Right kidney (tissue), 1 donor: ENCODE results near the gene SPDYC.

ENCODE experiments used
- DNase-seq: peaks from one replicate; pipeline ENCODE4 v3.0.0-alpha.2; 2016

The SPDYC gene

DNA sequence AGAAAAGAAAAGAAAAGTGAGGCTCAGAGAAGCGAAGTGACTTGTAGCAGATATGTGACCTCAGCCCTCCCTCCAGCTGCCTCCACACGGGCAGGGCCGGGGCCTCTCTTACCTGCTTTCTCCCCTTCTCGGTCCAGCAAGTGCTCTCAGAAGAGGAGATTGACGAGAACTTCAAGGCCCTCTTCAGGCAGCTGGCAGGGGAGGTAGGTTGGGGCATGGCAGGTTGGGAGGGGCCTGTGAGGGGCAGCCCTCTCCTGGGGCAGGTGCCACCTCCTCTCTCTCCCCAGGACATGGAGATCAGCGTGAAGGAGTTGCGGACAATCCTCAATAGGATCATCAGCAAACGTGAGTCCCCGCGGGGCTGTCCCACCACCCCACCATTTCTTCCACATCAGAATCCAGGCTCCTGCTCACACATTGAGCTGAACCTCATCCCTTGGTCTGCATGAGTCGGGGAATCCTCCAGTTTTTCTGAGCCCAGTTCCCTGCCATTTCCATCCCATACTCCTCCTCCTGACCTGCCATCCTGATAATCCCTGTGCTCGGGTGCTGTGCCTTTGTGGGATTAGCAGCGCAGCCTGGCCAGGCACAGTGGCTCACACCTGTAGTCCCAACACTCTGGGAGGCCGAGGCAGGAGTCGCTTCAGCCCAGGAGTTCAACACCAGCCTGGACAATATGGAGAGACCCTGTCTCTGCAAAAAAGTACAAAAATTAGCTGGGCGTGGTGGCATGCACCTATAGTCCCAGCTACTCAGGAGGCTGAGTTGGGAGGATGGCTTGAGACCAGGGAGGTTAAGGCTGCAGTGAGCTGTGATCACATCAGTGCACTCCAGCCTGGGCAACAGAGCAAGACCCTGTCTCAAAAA is 38.1 kb downstream of the SPDYC start:
- DNase-seq: no peak

DNA sequence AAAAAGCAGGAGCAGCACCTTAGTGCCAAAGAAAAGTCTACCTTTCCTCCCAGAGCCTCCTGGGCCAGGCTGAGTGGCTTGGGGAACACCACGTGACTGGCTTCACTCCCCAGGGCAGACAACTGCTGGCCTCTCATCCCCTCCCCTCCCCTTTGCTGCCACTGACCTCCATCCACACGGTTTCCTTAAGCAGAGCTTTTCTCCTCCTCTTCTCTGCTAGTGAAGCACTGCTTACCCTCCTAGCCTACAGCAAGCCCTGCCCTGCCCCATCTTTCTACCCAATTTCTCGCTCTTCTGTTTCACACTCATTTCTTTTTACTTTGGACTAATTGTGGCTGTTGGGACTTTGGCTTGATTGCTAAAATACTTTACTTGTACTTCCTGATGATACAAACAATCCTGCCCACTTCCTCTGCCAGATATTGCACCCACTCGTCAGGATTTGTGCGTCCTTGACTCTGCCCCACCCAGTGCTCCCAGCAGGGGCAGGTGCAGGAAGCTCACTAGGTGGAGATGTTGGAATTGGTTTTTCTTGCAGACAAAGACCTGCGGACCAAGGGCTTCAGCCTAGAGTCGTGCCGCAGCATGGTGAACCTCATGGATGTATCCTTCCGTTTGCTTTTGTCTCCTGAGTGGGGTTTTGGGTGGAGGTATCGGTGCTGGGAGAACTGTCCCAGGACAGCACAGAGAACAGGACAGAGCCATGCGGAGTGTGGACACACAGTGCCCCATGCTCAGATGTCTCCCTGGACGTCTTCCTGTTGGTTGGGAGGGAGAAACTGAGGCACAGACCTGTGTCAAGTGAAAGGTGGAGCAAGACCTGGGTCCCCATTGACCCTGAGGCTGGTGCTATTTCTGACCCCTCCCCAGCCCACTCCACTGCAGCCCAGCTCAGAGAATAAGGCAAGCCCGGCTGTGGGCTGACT is 39.0 kb downstream of the SPDYC start:
- no peak for DNase-seq

DNA sequence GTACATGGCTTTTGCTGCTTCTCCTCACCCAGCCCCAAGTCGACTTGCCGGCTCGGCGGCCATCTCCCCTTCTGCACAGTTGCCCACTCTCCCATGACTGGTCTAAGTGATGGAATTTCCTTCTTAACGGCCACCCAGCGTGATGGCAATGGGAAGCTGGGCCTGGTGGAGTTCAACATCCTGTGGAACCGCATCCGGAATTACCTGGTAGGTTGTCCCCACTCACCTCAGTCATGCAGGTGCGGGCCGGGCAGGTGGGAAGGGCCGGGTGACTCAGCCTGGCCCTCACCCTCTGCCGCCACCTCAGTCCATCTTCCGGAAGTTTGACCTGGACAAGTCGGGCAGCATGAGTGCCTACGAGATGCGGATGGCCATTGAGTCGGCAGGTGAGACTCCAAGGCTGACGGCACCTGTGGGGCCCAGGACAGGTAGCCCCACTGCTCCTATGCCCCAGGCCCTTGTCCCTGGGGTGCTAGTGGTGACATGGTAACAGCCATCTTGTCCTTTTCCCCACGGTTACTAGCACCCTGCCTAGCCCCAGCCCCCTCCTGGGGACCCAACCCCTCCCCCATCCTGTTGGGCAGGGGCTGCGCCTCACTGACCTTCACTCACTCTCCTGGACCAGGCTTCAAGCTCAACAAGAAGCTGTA is 39.8 kb downstream of the SPDYC start:
- DNase-seq: no peak

DNA sequence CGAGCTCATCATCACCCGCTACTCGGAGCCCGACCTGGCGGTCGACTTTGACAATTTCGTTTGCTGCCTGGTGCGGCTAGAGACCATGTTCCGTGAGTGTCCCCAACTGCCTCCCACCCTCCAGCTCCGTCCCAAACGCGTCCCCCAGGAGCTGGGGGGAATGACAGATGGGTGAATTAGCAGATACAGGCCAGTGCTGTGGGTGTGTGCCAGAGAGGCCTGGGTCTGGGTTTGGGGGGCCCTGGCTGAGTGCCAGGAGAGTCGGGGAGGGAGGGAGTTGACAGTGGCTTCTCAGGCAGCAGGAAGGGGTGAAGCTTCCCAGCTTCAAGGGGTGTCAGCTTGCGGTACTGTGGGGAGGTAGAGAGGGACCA is 40.3 kb downstream of the SPDYC start:
- DNase-seq: no peak

DNA sequence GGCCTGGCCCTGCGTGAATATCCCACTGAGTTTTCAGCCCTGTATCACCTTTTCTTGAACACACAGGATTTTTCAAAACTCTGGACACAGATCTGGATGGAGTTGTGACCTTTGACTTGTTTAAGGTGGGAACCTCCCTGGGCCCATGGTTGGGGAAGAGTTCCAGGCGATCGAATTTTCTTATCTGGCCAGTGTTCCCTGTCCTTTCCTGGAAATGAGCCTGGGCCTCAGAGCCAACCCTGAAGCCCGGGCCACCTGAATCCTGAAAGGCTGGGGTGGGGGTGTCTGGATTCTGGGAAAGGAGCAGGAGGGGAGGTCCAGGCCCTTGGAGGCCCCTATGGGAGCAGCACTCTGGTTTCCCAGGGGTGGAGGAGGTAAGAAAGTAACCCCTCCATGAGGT is 40.7 kb downstream of the SPDYC start:
- DNase-seq: no peak

DNA sequence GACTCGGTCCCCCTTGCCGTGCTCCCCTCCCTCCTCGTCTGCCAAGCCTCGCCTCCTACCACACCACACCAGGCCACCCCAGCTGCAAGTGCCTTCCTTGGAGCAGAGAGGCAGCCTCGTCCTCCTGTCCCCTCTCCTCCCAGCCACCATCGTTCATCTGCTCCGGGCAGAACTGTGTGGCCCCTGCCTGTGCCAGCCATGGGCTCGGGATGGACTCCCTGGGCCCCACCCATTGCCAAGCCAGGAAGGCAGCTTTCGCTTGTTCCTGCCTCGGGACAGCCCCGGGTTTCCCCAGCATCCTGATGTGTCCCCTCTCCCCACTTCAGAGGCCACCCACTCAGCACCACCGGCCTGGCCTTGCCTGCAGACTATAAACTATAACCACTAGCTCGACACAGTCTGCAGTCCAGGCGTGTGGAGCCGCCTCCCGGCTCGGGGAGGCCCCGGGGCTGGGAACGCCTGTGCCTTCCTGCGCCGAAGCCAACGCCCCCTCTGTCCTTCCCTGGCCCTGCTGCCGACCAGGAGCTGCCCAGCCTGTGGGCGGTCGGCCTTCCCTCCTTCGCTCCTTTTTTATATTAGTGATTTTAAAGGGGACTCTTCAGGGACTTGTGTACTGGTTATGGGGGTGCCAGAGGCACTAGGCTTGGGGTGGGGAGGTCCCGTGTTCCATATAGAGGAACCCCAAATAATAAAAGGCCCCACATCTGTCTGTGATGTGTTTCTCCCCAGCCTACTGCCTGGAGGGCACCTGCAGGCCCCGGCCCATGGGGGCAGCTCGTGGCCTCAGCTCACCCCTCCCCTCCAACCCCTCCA is 41.5 kb downstream of the SPDYC start:
- no peak for DNase-seq

DNA sequence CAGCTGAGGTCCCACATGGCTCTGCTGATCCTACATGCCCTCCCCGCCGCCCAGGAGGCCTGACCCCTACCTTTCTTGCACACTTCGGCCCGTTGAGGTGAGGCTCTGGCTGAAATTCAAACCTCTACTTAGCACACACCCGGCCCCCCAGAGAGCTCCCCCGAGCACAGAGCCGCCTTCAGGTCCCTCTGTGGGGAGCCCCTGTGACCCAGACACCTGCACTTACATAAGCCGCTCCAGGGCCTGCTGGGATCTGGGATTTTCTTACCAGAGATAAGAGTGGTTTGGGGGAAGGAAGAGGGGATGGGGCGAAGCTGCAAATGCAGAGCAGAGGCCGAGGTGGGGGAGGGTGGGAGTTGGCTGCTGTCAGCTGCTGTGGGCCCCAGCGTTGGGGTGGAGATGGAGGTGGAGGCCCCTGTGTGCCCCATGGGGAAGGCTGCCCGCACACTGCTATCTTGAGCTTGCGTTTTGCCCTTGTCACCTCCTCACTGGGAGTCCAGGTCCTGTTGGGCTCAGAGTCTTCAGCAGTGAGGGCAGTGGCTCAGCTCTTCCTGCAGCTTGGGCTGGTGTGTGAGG is 42.3 kb downstream of the SPDYC start:
- DNase-seq: no peak

DNA sequence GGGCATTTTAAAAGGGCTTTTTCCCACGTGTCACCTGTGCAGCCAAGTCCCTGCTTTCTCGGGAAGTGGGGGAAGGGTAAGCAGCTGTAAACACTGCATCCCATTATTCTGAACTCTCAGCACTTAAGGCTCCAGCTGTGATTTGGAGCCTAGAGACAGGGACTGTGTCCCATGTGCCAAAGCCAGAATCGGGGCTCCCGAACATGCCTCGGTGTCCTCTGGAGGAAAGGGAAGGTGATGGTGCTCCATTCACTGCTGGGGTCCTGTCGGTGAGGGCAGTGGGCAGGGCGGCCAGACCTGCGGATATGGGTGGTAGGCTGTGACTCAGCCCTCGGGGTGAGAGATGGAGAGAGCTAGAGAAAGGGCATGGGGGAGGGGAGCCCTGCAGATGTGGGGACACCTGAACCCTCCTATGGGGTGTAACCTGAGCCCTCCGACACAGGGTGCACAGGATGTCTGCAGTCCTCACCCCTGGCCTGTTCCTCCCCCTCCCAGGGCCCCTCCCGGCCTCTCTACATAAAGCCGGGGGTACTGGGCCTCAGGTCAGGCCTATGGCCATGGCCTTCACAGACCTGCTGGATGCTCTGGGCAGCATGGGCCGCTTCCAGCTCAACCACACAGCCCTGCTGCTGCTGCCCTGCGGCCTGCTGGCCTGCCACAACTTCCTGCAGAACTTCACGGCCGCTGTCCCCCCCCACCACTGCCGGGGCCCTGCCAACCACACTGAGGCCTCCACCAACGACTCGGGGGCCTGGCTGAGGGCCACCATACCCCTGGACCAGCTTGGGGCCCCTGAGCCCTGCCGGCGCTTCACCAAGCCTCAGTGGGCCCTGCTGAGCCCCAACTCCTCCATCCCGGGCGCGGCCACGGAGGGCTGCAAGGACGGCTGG is 43.5 kb downstream of the SPDYC start:
- DNase-seq: no peak

DNA sequence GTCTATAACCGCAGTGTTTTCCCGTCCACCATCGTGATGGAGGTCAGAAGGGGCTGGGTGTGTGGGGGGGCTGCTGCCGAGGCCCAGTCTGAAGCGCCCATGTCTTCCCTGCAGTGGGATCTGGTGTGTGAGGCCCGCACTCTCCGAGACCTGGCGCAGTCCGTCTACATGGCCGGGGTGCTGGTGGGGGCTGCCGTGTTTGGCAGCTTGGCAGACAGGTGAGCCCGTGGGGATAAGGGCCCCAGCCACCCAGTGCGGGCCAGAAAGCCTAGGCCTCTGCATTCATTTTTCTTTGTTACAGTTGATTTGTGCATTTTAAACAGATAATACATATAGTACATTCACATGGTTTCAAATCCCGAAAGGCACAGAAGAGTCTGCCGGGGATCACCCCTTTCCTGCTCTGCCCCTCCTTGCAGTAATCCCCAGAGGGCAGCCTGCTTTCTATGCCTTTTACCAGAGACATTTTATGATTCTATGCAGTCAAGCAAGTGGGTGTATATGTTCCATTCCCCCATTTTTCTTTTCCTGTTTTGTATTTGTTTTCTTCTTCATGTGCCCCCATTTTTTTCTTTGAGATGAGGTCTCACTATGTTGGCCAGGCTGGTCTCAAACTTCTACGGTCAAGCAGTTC is 44.3 kb downstream of the SPDYC start:
- no peak for DNase-seq

DNA sequence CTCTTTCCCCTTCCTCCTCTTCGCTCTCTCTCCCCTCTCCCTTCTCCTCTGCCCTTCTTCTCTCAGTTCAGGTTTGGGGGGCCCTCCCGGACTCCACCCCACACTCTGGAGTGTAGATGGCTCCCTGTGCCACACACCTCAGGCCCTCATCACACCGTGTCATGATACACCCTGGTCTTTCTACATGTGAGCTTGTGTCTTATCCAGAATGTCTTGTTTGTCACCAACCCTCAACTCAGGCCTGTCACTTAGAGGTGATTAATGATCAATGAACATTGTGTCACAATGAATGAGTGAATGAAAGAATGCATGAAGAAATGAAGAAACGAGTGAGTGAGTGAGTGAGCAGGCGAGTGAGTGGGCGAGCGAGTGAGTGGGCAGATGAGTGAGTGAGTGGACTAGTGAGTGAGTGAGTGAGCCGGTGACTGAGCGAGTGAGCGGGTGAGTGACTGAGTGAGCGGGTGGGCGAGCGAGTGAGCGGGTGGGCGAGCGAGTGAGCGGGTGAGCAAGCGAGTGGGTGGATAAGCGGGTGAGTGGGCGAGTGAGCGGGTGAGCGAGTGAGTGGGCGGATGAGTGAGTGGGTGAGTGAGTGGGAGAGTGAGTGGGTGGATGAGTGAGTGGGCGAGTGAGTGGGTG is 45.5 kb downstream of the SPDYC start:
- DNase-seq: no peak

DNA sequence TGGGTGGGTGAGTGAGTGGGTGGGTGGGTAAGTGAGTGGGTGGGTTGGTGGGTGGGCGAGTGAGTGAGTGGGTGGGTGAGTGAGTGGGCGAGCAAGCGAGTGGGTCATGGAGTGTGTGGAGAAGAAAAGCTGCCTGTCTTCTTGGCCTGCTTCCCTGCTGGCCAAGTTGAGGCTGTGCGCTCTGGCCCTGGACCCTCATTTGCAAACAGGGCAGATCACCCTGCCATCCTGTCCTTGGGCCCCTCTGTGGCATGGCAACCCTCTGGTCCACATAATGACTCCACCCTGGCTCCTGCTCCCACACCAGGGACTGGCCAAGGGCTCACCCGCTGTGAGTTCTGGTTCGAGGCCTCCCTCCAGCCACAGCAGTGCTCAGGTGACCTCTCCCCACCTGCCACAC is 46.8 kb downstream of the SPDYC start:
- DNase-seq: no peak

DNA sequence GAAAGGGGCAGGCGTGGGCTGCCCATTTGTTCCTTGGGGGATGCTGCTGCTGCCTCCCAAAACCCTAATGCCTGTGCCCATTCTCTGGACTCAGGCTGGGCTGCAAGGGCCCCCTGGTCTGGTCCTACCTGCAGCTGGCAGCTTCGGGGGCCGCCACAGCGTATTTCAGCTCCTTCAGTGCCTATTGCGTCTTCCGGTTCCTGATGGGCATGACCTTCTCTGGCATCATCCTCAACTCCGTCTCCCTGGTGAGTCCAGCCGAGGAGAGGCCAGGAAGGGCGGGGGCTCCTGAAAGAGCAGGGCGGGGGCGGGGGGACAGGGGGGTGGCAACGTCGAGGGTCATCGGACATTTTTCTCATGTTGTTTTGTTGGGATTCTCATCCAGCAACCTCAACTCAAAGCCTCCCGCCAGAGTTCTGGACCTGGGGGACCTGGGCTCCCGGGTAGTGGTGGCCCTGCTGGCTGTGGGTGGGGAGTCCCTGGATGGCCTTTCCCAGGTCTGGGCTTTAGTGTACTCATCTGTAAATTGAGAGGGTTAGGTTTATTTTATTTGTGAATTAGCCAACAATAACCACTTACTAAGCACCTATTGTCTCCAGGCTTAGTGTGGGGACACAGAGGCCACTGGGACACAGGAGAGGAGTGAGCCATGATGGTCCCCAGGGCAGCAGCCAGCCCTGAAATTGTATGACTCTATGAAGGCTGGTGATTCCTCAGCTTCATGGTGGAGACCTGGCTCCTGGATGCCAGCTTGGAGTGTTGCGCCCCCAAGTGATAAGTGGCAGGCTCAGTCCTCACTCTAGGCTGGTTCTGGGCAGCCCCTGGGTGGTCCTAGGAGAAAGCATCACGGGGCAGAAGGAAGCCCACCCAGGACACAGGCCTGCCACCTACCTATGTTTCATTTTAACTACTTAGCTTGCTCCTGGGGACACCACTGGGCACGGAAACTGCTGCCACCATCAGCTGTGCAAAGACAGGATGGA is 47.7 kb downstream of the SPDYC start:
- DNase-seq: no peak

DNA sequence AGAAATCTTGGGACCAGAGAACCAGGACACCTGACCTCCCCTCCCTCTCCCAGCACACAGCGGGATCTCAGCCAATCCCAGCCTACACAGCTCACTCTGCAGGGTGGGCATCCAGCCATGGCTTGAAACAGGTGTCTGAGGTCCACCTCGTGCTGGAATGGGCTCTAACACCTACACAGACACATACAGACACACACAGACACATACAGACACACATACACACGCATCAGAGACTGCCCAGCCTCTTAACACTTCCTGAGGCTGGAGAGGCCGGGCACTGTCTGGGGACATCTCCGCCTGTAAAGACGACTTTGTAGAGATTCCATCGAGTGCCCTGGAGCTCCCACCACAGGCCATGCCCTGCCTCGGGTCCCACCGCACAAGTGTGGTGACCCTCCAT is 48.4 kb downstream of the SPDYC start:
- DNase-seq: no peak

DNA sequence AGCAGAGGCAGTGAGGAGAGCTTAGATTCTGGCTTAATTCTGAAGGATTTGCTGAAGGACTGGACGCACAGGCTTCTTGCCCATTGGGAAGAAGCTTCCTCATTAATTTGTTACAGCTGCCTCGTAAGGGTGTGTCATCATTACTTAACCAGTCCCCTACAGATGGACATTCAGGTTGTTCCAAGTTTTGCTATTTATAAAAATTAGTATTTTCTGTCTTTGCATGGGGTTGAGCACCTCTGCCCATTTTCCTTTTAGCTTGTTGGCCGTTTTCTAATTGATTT is 49.8 kb downstream of the SPDYC start:
- no peak for DNase-seq

DNA sequence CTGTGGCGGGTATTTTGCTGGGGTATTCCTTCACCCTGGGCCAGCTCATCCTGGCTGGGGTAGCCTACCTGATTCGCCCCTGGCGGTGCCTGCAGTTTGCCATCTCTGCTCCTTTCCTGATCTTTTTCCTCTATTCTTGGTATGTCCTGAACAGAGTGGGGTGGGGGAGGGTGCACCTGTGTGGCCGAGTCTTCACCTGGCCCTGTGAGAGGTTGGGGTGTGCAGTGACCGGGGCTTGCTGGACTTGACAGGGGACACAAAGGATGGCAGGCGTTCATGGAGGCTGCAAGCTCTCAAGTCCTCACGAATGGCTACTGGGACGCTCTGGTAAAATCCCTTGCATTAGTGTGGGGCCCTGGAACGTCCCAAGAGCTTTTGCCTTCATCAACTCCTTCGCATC is 51.0 kb downstream of the SPDYC start:
- no peak for DNase-seq
